PFSK-1 (cell line): ENCODE measurements around the gene SLC6A7.

Experiments
- FOXP2 ChIP-seq: optimal IDR thresholded peaks from 2 replicates; pipeline ENCODE3; 2011; ENCODE audit warnings: borderline replicate concordance, control low read depth, inconsistent platforms; ENCODE audit not compliant: insufficient read depth; ENCODE audit errors: extremely low read length, extremely low read depth
- POLR2AphosphoS5 ChIP-seq: IDR thresholded peaks from 2 replicates; pipeline ENCODE4 v1.6.1; 2012; ENCODE audit warnings: low read depth, mild to moderate bottlenecking, control low read depth, low read length, moderate library complexity
- SIN3A ChIP-seq: IDR thresholded peaks from 2 replicates; pipeline ENCODE4 v1.6.1; 2012; ENCODE audit warnings: mild to moderate bottlenecking, low read length, moderate library complexity, borderline replicate concordance; ENCODE audit not compliant: insufficient read depth
- TAF1 ChIP-seq: IDR thresholded peaks from 2 replicates; pipeline ENCODE4 v1.6.1; 2012; ENCODE audit warnings: low read length, control low read depth, borderline replicate concordance; ENCODE audit not compliant: insufficient read depth
- TF ChIP-seq, protein P1 (sequence below), 2 experiments: IDR thresholded peaks; 2 replicates each; pipeline versions ENCODE4 v1.6.1 to v1.8.0; 2011 to 2012; ENCODE audit warnings: low read depth in 2 of 2, low read length in 2 of 2, control low read depth in 1 of 2, inconsistent platforms in 1 of 2, mild to moderate bottlenecking in 1 of 2, moderate library complexity in 1 of 2; ENCODE audit not compliant: insufficient read depth in 1 of 2

DNA sequence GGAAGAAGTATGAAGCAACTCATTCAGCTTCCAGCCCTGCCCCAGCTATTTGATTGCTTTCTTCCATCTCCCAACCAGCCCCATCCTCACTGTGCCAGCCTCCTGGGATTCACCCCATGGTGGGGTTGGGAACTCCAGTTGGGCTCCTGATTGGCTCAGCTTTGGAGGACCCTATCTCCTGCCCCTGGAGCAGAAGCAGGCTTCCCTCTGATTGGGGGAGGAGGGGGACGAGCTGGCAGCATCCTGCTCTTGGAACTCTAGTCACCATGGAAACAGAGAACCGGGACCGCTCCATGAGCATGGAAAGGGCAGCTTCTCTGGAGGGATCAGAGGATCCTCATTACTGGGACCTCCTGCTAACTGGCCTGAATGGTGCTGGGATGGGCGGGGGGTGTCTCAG, 2.6 kb downstream of the SLC6A7 start:
- TF ChIP-seq POLR2AphosphoS5 (no peak), FOXP2 (no peak), SIN3A (no peak), TAF1 (no peak)
- TF ChIP-seq, protein P1, sequence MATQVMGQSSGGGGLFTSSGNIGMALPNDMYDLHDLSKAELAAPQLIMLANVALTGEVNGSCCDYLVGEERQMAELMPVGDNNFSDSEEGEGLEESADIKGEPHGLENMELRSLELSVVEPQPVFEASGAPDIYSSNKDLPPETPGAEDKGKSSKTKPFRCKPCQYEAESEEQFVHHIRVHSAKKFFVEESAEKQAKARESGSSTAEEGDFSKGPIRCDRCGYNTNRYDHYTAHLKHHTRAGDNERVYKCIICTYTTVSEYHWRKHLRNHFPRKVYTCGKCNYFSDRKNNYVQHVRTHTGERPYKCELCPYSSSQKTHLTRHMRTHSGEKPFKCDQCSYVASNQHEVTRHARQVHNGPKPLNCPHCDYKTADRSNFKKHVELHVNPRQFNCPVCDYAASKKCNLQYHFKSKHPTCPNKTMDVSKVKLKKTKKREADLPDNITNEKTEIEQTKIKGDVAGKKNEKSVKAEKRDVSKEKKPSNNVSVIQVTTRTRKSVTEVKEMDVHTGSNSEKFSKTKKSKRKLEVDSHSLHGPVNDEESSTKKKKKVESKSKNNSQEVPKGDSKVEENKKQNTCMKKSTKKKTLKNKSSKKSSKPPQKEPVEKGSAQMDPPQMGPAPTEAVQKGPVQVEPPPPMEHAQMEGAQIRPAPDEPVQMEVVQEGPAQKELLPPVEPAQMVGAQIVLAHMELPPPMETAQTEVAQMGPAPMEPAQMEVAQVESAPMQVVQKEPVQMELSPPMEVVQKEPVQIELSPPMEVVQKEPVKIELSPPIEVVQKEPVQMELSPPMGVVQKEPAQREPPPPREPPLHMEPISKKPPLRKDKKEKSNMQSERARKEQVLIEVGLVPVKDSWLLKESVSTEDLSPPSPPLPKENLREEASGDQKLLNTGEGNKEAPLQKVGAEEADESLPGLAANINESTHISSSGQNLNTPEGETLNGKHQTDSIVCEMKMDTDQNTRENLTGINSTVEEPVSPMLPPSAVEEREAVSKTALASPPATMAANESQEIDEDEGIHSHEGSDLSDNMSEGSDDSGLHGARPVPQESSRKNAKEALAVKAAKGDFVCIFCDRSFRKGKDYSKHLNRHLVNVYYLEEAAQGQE (IDR thresholded peaks at IDR 0.05; ENCODE audit: insufficient read depth in 1 of 2, low read depth in 2 of 2, low read length in 2 of 2), result no peak
